Ovary (tissue), 3 donors: ENCODE results near the gene SEMG2.

Experiments
- EP300 ChIP-seq: sonication (generic); formaldehyde crosslinking; IDR thresholded peaks from one replicate; pipeline ENCODE4 v1.6.1; 2017; ENCODE audit warnings: antibody characterized with exemption
- POLR2A ChIP-seq: fragments of 450-650 bp; IDR thresholded peaks from one replicate; pipeline ENCODE4 v1.6.1; 2017; ENCODE audit warnings: antibody characterized with exemption, mild to moderate bottlenecking, moderate library complexity
- TF ChIP-seq, protein P1 (sequence below), 3 donors: fragments of 450-650 bp in 2 of 3; fragments of 200-600 bp in 1 of 3; IDR thresholded peaks; one replicate each; pipeline versions ENCODE4 v1.5.1 to v1.8.0; 2016 to 2022; ENCODE audit warnings: antibody characterized with exemption in 3 of 3, mild to moderate bottlenecking in 1 of 3
- donor health status: DM: no; HTN: no; CAD: no.

DNA sequence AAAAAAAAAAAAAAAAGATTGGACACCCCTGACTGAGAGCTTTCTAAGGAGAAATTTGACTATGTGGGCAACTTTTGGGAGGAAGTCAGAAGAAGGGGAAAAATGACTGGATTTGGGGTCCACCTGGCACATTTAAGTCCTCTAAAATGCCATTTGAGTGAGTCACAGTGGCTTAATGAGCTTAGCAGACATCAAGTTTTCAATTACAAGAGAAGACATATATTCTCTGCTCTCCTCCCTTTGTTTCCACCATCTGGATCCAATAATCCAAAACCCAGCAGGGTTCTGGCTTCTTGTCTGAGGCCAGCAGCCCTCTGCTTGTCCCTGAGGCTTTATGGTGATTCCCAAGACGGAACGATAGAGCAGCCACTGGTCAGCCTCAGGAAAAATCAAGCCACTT lies 39.5 kb upstream of the SEMG2 start:
- TF ChIP-seq, protein P1, sequence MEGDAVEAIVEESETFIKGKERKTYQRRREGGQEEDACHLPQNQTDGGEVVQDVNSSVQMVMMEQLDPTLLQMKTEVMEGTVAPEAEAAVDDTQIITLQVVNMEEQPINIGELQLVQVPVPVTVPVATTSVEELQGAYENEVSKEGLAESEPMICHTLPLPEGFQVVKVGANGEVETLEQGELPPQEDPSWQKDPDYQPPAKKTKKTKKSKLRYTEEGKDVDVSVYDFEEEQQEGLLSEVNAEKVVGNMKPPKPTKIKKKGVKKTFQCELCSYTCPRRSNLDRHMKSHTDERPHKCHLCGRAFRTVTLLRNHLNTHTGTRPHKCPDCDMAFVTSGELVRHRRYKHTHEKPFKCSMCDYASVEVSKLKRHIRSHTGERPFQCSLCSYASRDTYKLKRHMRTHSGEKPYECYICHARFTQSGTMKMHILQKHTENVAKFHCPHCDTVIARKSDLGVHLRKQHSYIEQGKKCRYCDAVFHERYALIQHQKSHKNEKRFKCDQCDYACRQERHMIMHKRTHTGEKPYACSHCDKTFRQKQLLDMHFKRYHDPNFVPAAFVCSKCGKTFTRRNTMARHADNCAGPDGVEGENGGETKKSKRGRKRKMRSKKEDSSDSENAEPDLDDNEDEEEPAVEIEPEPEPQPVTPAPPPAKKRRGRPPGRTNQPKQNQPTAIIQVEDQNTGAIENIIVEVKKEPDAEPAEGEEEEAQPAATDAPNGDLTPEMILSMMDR (IDR thresholded peaks at IDR 0.05), result no peak
- TF ChIP-seq POLR2A (no peak), EP300 (no peak)
